Fibroblast of skin of right biceps (primary cell): ENCODE results near the gene MAN1A2.
"Not testable (repeated sequence)": the region's sequence is repeated elsewhere in the genome, so short reads cannot be mapped to it uniquely, and the experiment has no call there.

Experiments used
- DNase-seq: peaks from one replicate; pipeline ENCODE4 v3.0.0-alpha.2; 2013

MAN1A2 gene

GRCh38 chr1:117367046-117368025, at the start of gene MAN1A2:
MAN1A2 (plus strand) TSS chr1:117367449; CDS start chr1:117368184, 735 bp downstream.
- DNase-seq, result peak; percentile 80

DNA sequence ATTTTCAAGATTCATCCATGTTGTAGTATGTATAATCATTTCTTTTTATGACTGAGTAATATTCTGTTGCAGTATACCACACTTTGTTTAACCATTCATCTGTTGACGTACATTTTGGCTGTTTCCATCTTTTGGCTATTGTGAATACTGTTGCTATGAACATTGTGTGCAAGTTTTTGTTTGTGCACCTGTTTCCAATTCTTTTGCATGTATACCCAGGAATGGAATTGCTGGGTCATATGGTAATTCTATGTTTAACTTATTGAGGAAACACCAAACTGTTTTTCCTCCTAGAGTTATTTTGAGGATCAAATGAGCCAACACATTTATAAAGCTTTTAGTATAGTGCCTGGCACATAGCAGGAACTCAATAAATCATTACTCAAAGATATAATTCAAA, 49.2 kb upstream of the MAN1A2 start:
- no peak for DNase-seq

- no peak for DNase-seq
Observed at GRCh38 chr1:117318426-117318825, 48.8 kb upstream of the MAN1A2 start.

GRCh38 chr1:117320515-117320914, 46.7 kb upstream of the MAN1A2 start:
- DNase-seq, result no peak

GRCh38 chr1:117321680-117322609, 45.3 kb upstream of the MAN1A2 start:
- no peak for DNase-seq

DNA sequence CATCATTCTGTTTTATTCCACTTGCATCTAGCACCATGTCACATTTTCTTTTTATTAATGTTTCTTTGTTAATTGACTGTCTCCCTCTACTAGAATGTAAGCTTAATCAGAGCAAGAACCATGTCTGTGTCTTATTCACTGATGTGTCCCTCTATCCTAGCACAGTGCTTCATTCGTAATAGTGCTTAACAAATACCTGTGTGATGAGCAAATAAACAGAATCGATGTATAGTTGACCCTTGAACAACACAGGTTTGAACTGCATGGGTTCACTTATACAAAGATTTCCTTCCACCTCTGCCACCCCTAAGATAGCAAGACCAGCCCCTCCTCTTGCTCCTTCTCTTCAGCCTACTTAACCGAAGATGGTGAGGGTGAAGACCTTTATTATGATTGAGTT, 42.9 kb upstream of the MAN1A2 start:
- DNase-seq, result no peak

DNA sequence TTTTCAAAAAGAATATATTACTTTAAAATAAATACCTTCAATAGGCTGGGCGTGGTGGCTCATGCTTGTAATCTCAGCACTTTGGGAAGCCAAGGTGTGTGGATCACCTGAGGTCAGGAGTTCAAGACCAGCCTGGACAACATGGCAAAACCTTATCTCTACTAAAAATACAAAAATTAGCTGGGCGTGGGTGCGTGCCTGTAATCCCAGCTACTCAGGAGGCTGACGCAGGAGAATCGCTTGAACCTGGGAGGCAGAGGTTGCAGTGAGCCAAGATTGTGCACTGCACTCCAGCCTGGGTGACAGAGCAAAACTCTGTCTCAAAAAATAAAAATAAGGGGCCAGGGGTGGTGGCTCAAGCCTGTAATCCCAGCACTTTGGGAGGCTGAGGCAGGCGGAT, 41.2 kb upstream of the MAN1A2 start:
- not testable (repeated sequence) for DNase-seq

- DNase-seq, result no peak
Observed at GRCh38 chr1:117327011-117327410, 40.2 kb upstream of the MAN1A2 start.

DNA sequence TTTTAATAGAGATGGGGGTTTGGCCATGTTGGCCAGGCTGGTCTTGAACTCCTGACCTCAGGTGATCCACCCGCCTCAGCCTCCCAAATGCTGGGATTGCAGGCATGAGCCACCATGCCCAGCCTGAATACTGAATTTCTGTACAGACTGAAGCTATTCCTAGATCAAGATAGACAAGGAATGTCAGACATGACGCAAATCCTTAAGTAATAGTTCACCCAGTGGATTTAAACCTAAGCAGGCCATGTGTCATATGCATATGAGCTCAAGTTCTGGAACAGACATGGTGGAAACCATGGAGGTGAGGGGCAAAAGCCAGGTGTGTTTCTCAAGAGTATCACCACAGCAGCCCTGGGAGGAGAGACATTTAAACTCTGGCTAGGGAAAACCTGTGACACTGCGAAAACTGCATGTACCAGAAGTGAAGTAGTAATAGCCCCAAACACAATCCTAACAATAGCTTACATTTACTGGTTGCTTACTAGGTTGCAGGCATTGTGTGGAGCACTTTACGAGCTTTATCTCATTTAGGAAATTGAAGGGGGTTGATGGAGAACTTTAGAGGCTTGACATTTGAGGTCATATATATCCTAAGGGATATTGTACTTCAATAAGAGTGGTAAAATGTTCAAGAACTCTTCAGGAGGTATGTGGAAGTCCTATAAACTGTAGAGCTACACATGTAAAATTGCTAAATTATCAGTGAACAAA, 31.7 kb upstream of the MAN1A2 start:
- no peak for DNase-seq

GRCh38 chr1:117336088-117336817, 31.0 kb upstream of the MAN1A2 start:
- DNase-seq, result no peak

DNA sequence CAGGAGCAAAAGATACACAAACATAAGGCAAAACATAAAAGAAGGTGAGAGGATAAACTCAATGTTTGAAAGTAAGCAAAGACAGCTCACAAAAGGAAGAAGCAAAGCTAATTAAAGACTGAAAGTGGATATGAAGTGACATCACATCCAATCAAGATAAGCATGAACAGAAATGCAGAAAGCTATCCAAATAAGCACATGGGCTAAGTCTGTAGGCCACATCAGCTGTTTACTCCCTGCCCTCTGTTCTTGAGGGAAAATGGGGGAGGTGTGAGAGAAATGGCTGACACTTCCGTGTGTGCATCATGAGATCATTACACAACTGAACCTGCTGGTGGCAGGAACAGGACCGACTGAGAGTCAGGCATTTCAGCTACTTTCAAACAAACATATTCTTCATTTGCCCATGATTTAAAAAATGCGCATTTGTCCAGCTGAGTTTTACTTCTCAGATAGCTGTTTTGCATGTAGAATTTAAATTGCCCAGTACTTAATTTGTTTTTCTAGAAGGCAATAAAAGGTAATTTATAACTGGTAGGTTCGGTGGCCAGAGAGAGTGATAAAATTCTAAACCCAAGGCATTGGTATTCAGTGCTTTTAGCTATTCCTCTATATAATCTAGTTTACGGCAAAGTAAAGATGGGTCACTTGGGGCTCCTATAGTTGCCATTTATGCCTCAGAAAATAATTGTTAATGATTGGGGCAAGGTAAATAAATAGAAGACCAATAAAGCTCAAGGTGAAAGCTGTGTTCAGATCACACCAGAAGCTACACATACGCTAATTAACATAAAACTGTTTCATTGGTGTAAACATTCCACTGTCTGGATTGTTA, 27.2 kb upstream of the MAN1A2 start:
- DNase-seq, result peak; percentile 29

DNA sequence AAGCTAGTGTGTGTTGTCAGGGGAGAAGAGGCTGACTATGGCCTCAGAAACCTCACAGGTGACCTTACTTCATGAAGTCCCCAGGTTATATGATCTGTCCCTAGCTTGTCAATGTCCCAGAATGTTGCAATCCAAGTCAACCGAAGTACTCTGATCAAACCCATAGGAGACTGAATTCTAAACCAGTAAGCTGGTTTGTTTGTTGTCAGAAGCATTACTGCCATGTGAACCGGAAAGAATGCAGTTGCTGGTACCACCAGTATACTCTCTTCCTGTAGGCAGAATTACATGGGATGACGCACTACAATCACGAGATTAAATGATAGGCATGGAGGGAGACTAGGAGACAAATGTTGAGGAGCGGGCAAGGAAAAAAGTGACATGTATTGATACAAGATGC, 26.1 kb upstream of the MAN1A2 start:
- DNase-seq, result no peak

- no peak for DNase-seq
Observed at GRCh38 chr1:117342397-117342796, 24.9 kb upstream of the MAN1A2 start.

DNA sequence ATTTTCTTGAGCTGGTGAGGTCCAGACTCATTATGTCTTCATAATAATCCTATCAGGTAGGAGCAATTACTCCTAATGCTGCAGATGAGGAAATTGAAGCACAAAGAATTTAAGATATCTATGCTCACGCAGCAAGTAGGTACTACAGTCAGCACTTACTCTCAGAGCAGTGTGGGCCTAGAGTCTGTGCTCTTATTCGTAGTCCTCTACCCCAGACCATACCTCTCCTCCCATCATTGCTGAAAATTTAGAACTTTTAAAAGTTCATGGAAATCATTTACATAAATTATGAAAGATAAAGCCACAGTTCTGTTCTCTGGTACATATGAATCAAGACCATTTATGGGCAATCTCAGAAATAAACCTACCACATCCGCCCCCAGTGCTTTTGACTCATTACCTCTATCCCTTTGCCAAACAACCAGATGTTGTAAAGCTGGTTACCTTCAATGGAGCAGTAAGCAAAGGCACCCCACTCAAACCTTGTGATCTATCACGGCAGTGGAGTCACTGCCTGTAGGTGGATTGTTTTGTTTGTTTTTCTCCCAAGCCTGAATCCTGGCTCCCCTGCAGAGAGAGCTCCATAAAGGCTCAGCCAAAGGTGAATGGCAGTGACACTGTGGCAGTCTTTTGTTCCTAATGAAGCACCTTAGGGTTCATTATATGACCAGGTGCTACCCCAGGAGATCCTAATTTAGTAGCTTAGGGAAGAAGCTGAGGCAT, 20.9 kb upstream of the MAN1A2 start:
- DNase-seq, result peak; percentile 10

- no peak for DNase-seq
Observed at GRCh38 chr1:117347907-117348306, 19.3 kb upstream of the MAN1A2 start.

DNA sequence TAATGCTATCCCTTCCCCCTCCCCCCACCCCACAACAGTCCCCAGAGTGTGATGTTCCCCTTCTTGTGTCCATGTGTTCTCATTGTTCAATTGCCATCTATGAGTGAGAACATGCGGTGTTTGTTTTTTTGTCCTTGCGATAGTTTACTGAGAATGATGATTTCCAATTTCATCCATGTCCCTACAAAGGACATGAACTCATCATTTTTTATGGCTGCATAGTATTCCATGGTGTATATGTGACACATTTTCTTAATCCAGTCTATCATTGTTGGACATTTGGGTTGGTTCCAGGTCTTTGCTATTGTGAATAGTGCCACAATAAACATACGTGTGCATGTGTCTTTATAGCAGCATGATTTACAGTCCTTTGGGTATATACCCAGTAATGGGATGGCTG, 14.6 kb upstream of the MAN1A2 start:
- not testable (repeated sequence) for DNase-seq

DNA sequence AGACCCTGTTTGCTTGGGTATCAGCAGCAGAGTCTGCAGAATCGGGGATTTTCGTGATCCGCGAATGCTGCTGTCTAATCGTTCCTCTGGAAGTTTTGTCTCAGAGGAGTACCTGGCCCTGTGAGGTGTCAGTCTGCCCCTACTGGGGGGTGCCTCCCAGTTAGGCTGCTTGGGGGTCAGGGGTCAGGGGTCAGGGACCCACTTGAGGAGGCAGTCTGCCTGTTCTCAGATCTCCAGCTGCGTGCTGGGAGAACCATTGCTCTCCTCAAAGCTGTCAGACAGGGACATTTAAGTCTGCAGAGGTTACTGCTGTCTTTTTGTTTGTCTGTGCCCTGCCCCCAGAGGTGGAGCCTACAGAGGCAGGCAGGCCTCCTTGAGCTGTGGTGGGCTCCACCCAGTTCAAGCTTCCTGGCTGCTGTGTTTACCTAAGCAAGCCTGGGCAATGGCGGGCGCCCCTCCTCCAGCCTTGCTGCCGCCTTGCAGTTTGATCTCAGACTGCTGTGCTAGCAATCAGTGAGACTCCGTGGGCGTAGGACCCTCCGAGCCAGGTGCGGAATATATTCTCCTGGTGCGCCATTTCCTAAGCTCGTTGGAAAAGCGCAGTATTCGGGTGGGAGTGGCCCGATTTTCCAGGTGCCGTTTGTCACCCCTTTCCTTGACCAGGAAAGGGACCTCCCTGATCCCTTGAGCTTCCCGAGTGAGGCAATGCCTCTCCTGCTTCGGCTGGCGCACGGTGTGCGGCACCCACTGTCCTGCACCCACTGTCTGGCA, 9.2 kb upstream of the MAN1A2 start:
- not testable (repeated sequence) for DNase-seq

DNA sequence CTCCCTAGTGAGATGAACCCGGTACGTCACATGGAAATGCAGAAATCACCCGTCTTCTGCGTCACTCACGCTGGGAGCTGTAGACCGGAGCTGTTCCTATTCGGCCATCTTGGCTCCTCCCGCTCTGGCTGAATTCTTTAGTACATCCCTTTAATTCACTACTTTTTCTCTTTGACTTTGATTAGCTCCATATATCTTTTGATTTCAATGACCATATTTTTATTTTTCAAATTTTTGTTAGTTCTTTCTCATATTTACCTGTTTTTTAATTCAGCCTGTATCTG, 8.7 kb upstream of the MAN1A2 start:
- DNase-seq, result not testable (repeated sequence)

- no peak for DNase-seq
Observed at GRCh38 chr1:117359561-117360289, 7.5 kb upstream of the MAN1A2 start.
